ENCODE measurements around the gene PREPL.

The PREPL gene

GRCh38 chr2:44328750-44329149 is 32.5 kb downstream of the PREPL start:
- TF ChIP-seq, protein P1, sequence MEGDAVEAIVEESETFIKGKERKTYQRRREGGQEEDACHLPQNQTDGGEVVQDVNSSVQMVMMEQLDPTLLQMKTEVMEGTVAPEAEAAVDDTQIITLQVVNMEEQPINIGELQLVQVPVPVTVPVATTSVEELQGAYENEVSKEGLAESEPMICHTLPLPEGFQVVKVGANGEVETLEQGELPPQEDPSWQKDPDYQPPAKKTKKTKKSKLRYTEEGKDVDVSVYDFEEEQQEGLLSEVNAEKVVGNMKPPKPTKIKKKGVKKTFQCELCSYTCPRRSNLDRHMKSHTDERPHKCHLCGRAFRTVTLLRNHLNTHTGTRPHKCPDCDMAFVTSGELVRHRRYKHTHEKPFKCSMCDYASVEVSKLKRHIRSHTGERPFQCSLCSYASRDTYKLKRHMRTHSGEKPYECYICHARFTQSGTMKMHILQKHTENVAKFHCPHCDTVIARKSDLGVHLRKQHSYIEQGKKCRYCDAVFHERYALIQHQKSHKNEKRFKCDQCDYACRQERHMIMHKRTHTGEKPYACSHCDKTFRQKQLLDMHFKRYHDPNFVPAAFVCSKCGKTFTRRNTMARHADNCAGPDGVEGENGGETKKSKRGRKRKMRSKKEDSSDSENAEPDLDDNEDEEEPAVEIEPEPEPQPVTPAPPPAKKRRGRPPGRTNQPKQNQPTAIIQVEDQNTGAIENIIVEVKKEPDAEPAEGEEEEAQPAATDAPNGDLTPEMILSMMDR (conservative IDR thresholded peaks at IDR 0.05; ENCODE audit: low read depth, low read length), result no peak
- H3K4me3 ChIP-seq (ENCODE audit: low read length), result no peak overlapping the region
- DNase-seq (ENCODE audit: low read depth), result no peak

DNA sequence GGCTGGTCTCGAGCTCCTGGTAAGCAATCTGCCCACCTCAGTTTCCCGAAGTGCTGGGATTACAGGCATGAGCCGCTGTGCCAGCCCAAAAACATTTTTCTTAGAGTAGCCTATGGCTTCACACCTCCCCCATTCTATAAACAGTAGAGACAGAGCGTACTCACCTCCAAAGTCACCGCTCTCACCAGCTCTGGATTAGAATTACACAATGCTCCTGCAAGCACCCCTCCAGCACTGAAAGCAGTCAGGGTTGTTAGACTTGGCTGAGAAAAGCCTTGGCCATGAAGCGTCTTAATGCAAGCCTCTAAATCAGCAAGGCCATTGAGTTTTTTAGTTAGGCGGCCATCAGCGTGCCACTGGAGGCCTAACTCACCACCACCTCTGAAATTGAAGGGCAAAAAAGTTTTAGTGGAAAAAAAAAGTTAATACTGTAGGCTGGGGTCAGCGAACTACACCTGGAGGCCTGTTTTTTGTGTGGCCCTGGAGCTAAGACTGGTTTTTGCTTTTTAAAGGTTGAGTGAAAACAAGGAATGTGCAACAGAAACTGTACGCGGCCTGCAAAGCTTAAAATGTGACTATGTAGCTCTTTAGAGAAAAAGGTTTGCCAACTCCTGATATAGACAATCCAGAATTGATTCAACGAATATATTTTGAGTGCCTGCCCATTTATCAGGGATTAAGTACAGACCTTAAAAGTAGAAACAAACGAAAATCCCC is 34.6 kb downstream of the PREPL start:
- no peak for DNase-seq (ENCODE audit: low read depth)
- TF ChIP-seq, protein P1 (conservative IDR thresholded peaks at IDR 0.05; ENCODE audit: low read depth, low read length), result no peak
- H3K4me3 ChIP-seq (ENCODE audit: low read length), result no peak overlapping the region

- H3K4me3 ChIP-seq (ENCODE audit: low read length), result no peak overlapping the region
- TF ChIP-seq, protein P1 (conservative IDR thresholded peaks at IDR 0.05; ENCODE audit: low read depth, low read length), result no peak
- DNase-seq (ENCODE audit: low read depth), result no peak
These were observed 35.4 kb downstream of the PREPL start for GRCh38 chr2:44325897-44326296.

- TF ChIP-seq, protein P1 (conservative IDR thresholded peaks at IDR 0.05; ENCODE audit: low read depth, low read length), result no peak
- H3K4me3 ChIP-seq (ENCODE audit: low read length), result no peak overlapping the region
- peak; percentile 27 for DNase-seq (ENCODE audit: low read depth)
These were observed 36.3 kb downstream of the PREPL start for GRCh38 chr2:44324971-44325426.

- DNase-seq (ENCODE audit: low read depth), result no peak
- TF ChIP-seq, protein P1 (conservative IDR thresholded peaks at IDR 0.05; ENCODE audit: low read depth, low read length), result no peak
These were observed 39.9 kb downstream of the PREPL start for GRCh38 chr2:44321360-44321759.

GRCh38 chr2:44320832-44321231 is 40.5 kb downstream of the PREPL start:
- TF ChIP-seq, protein P1 (conservative IDR thresholded peaks at IDR 0.05; ENCODE audit: low read depth, low read length), result no peak
- H3K4me3 ChIP-seq (ENCODE audit: low read length), result no peak overlapping the region
- DNase-seq (ENCODE audit: low read depth), result no peak

More at GRCh38 chr2:44321360-44321759, 39.9 kb downstream of the PREPL start:
- H3K4me3 ChIP-seq (ENCODE audit: low read length), result no peak overlapping the region

- TF ChIP-seq, protein P1 (conservative IDR thresholded peaks at IDR 0.05; ENCODE audit: low read depth, low read length), result no peak
- H3K4me3 ChIP-seq (ENCODE audit: low read length), result no peak overlapping the region
- no peak for DNase-seq (ENCODE audit: low read depth)
These were observed 45.3 kb downstream of the PREPL start for GRCh38 chr2:44315945-44316344.

All from retinal pigment epithelial cell (primary cell).